ENCODE data around the gene C1orf146. TPM values are rescaled to one million over a fixed set of nuclear protein-coding genes. Genes with fewer than 3 reads are reported as not detected.

Gene C1orf146
- total RNA-seq, 2 experiments from 2014 or later: not detected

Other genes with a start within 250 kb of the C1orf146 start
- gene EPHX4, start 187.9 kb upstream of the C1orf146 start, total RNA-seq: 1 to 10 TPM; 1.4 to 1.5 TPM
- gene SETSIP, start 142.5 kb upstream of the C1orf146 start, total RNA-seq: under 1 TPM in 1 of 2 experiments, not detected in 1; 0.37 TPM
- 1 to 10 TPM in 1 of 2 experiments, under 1 TPM in 1; 0.93 to 1.1 TPM for gene BTBD8, start 137.6 kb upstream of the C1orf146 start, total RNA-seq
- gene GLMN, start 81.1 kb downstream of the C1orf146 start, total RNA-seq: 10 to 100 TPM; 18.1 to 20.1 TPM
- gene RPAP2, start 81.1 kb downstream of the C1orf146 start, total RNA-seq: 10 to 100 TPM; 34.5 to 36.3 TPM